HG03558 (cell line): ENCODE data around the gene DUOX1.
"Not testable (repeated sequence)": the region's sequence is repeated elsewhere in the genome, so short reads cannot be mapped to it uniquely, and the experiment has no call there.

Source experiments
- ATAC-seq: cut with Tn5 transposase; IDR thresholded peaks from one replicate; pipeline ENCODE4 v1.9.1; 2021; ENCODE audit warnings: moderate number of reproducible peaks; ENCODE audit not compliant: unreplicated experiment; ENCODE audit errors: extremely low read depth

The DUOX1 gene

GRCh38 chr15:45129651-45130129 is at the start of gene DUOX1, which contains the start of gene DUOXA1:
DUOX1 (plus strand) TSS chr15:45129994; CDS start chr15:45131967, 1,973 bp downstream.
DUOXA1 (minus strand) TSS chr15:45129879; CDS start chr15:45123014, 6,865 bp downstream.
- ATAC-seq = no peak

DNA sequence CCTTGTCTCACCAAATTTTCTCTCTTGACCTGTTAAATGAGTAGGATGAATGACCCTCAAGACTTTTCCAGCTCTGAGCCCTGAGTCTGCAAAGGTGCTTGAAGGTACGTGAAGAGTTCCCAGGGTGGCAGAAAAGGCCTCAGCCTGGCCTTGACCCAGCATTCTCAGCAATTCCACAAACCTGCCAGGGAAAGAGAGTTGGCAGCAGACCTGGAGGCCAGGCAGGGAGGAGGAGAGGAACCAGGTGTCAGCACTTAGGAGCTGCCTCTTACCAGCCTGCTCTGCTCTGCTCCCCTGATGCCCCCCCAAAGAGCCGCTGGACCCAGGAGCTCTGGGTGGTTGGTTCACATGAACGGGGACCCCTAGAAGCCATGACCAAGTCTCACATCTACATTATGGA is 49.2 kb upstream of the DUOX1 start:
- not testable (repeated sequence) for ATAC-seq

- not testable (repeated sequence) for ATAC-seq
Measured at GRCh38 chr15:45082412-45082811, 47.4 kb upstream of the DUOX1 start.

- no peak for ATAC-seq
Measured at GRCh38 chr15:45083223-45083622, 46.6 kb upstream of the DUOX1 start.

GRCh38 chr15:45084163-45084562 is 45.6 kb upstream of the DUOX1 start:
- no peak for ATAC-seq

DNA sequence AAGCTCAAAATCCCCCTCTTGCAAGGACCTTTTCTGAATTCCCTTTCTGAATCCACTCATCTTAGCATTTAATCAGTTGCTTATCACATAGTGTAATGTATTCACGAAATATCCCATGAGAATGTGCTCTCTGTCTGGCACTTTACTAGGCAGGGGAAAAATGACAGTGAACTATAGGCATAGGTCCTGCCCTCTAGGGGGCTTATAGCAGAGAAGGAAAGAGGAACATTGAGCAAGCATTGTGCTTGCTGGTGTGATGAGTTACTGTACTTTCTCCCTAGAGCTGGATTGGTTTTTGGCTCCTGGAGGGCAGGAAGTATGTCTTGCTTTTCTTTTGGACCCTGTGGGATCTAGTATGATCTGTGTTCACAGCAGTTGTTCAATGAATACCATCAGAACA is 42.3 kb upstream of the DUOX1 start:
- no peak for ATAC-seq

DNA sequence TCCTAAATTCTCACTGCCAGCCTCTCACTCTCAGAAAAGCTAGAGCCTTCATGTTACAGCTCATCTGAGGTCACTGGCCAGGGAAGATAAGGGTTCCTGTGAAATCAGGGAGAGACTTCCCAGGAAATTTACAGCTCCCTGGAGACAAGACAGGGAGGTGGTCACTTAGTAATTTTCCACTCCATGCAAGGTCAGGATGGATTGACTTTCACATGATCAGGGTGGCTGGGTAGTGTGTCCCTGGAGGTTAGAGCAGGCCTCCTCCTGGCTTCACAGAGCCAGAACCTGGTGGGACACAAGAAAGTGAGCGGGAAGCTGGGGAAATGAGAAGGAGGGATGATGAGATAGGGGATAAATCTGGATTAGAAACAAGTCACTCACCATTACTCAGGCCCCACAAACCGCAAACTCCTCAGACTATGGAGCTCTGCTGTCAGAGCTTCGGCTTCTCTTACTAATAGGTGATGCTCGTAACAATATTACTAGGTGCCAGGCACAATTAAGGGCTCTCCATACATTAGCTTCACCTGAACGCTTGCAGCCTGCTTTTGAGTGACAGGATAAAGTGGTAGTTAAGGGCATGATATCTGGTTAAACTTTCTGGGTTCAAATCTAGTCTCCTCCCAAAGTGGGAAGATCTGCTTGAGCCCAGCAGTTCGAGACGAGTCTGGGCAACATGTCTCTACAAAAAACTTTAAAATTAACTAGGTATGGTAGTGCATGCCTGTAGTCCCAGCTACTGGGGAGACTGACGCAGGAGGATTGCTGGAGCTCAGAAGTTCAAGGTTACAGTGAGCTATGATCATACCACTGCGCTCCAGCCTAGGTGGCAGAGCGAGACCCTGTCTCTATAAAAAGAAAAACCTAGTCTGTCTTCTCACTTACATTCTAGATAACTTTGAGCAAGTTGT is 40.7 kb upstream of the DUOX1 start:
- no peak for ATAC-seq

DNA sequence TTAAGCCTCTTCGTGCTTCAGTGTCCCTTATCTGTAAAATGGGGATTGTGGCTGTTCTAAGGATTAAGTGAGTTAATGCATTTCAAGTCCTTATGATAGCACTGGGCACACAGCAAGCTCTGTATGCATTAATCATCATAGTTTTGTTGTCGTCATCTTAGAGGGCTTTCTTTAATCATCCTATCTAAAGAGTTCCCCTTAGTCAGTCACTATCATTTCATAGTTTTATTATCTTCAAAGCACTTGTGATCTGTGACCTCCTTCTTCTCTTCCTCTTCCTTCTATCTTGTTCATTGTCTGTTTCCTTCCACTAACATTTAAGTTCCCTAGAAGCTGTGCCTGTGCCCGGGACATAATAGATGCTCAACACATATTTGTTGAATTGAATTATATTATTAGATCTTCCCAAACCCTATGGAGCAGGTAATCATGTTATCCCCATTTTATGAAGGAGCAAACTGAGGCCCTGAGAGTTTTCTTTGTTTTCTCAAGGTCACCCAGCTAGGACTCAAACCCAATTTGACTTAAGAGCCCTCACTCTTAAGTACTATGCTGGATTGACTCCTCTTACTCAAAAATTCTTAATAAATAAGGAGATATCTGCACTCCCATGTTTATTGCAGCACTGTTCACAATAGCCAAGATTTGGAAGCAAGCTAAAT is 40.0 kb upstream of the DUOX1 start:
- ATAC-seq = no peak

- ATAC-seq = no peak
Measured at GRCh38 chr15:45091161-45091560, 38.6 kb upstream of the DUOX1 start.

DNA sequence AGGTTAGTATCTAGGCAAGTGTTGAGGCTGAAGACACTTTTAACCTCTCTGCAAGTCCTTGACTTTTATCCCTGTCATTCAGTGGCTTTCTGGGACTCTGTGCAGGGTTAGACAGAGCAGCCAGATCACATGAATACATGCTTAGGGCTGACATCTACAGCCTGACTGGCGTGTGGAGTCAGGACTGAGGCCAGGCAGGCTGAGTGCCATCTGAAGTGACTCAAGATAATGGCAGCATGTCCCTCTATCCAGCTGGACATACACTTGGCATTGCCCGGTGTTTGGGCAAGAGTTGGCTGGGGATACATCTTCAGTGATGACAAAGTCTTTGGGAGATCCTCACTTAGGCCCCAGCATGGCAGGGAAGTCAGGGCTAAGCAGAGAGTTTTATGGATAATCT is 38.2 kb upstream of the DUOX1 start:
- ATAC-seq = no peak

- no peak for ATAC-seq
Measured at GRCh38 chr15:45093013-45093412, 36.8 kb upstream of the DUOX1 start.

DNA sequence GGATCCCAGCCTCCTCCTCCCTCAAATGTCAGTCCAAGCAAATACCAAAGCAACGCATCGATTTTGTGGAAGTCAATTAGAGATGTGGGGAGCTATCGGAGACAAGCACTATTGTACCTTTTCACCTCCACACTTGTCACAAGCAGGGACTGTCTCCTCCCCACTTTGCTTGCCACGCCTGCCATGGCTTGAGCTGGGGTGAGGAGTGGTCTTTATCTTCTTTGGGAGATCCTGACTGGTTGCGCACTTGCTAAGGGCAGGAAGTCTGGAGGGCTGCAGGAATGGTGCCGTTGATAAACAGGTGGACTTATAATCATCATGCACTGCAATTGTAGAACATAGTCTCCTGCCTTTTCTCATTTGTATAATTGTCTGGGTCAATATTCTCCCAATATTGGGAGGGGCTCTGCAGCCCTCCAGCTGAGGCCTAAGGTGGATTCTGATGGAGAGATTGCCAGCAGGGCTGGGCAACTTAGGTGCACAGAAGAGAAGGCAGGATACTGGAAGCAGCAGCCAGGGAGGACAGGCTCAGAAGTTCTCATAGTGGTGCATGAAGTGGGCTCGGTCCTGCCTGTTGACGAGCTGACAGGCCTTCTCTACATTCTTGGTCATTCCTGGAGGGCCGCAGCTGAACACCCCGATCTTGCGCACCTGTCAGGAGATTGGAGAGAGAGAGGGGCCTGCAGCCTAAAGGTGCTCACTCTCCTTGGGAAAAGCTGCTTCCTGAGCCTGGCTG is 36.0 kb upstream of the DUOX1 start:
- ATAC-seq = no peak

DNA sequence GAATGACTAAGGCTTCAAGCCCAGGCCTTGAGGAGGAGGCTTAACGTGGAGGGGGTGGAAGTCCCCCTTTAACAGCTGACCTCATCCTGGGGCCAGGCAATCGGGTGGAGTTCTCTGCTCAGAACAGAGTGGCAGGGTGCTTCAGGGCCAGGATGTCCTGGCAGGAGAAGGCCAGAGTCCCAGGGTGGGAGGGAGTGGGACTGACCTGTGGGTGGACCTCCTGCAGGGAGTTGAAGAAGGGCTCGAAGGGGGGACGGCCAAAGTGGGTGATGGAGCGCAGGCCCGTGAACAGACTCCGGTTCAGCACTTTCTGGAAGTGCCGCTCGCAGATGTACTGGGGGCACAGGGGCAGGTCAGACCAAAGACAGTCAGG is 35.5 kb upstream of the DUOX1 start:
- no peak for ATAC-seq

DNA sequence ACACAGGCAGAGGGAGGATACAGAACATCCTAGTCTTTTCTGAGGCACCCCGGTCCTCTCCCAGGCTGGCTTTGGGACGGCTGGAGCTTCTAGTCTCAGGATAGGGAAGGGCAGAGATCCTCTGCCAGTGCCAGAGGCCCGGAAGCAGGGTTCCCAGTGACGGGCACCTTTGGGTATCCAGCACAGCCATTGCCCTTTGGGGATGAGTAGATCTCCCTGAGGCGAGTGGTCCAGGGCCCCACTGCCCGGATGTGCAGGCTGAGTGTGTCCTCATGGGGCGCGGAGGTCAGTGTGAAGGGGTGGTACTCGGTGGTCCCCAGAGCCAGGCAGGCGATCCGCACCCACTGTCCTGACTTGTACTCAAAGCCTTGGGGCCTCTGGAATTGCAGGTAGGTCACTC is 34.1 kb upstream of the DUOX1 start:
- ATAC-seq = no peak

GRCh38 chr15:45097466-45097865 is 32.3 kb upstream of the DUOX1 start:
- no peak for ATAC-seq

- ATAC-seq = no peak
Measured at GRCh38 chr15:45099549-45100165, 30.1 kb upstream of the DUOX1 start.

- no peak for ATAC-seq
Measured at GRCh38 chr15:45100884-45101625, 28.7 kb upstream of the DUOX1 start.

DNA sequence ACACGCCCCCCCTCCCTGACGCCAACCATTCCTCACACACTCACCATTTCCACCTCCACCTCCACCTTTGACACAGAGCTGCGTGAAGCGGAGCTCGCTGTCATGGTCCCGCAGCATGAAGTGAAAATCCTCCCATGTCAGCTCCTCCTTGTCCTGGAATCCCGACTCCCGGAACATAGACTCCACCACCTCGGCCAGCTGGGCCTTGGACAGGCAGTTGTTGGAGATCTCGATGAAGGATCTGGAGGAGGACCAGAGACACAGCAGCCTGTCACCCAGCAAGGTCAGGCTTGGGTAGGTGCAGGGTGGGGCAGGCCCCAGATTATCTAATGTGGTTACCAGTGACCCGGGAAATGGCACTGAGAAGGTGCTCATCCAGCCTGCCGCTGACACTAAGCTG is 28.0 kb upstream of the DUOX1 start:
- no peak for ATAC-seq

DNA sequence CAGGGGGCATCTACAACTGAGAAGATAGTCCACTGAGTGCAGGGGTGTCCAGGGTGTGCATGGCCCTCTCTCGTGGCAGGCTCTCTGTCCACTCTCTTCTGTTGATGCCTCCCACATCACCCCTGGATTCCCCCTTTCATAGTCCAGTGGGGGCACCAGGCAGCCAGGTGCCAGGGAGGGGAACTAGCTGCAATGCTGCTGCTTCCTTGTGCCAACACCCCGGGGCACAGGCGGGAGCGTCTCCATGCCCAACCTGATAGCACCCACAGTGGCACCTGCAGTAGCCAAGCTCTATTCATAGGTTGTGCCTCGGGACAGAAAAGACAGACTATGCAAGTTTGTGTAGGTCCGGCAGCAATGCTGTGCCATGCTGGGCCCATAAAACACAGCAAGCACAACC is 27.6 kb upstream of the DUOX1 start:
- ATAC-seq = no peak

DNA sequence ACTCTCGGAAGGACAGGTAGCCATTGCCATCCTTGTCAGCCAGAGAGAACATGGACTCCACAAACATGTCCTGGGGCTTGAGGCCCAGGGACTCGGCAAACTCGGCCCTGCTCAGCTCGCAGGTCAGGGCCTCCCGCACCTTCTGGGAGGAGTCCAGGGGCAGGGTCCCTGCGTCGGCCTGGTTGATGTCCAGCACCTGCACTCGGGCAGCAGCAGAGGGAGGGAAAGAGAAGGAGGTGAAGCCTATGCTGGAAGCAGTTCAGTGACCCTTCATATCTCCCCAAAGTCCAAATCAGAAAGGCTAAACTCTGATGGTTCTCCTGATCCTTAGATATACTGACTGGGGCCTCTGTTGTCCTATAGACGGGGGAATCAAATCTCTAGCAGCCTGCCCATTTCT is 25.6 kb upstream of the DUOX1 start:
- not testable (repeated sequence) for ATAC-seq
